SK-N-SH (cell line): ENCODE data around the gene P3R3URF. TPM values are rescaled to one million over a fixed set of nuclear protein-coding genes. Genes with fewer than 3 reads are reported as not detected.

Experiments used
- CTCF ChIA-PET: fragments of 300-600, 350-600 bp; formaldehyde crosslinking; extraction: SDS; loops from one replicate; lab custom pipeline; 2021; lab: Yijun Ruan, JAX
- POLR2A ChIA-PET: fragments of 350-600 bp; sonication (Branson Sonifier 250); formaldehyde crosslinking; extraction: SDS; loops from one replicate; lab custom pipeline; 2020; ENCODE audit warnings: antibody characterized with exemption, inconsistent platforms; lab: Yijun Ruan, JAX
- DNase-seq: peaks from one replicate; pipeline ENCODE4 v3.0.0; 2012
- H2AFZ ChIP-seq: fragments of 200-600 bp; sonication (generic); 2 replicates; pipeline ENCODE4 v1.8.1; 2016; ENCODE audit warnings: antibody characterized with exemption, mild to moderate bottlenecking, low read depth
- H3F3A ChIP-seq: fragments of 200-600 bp; sonication (generic); replicated peaks from 2 replicates; pipeline ENCODE3; 2016; ENCODE audit warnings: antibody characterized with exemption, mild to moderate bottlenecking; ENCODE audit not compliant: insufficient read depth
- H3K27ac ChIP-seq, 2 experiments: fragments of 200-500 bp in 1 of 2; fragments of 200-600 bp in 1 of 2; sonication (Bioruptor generic) in 1 of 2; sonication (generic), shearing (Covaris generic) in 1 of 2; 2 replicates each; pipeline versions ENCODE4 v1.5.1 to v1.6.1; 2014 to 2016; ENCODE audit warnings: low read depth in 2 of 2, inconsistent platforms in 1 of 2, low read length in 1 of 2, mild to moderate bottlenecking in 1 of 2, mixed read lengths in 1 of 2
- H3K27me3 ChIP-seq: fragments of 200-600 bp; sonication (generic), shearing (Covaris generic); 2 replicates; pipeline ENCODE4 v1.6.1; 2016; ENCODE audit warnings: mixed run types; ENCODE audit not compliant: insufficient read depth
- H3K36me3 ChIP-seq, 2 experiments: fragments of 200-500 bp in 1 of 2; fragments of 200-600 bp in 1 of 2; sonication (Bioruptor generic) in 1 of 2; sonication (generic) in 1 of 2; replicated peaks in 1 of 2; 2 replicates each; pipeline versions ENCODE3 to v1.5.1; 2014 to 2016; ENCODE audit warnings: low read length in 1 of 2, mild to moderate bottlenecking in 1 of 2; ENCODE audit not compliant: insufficient read depth in 2 of 2, control insufficient read depth in 1 of 2
- H3K4me1 ChIP-seq, 2 experiments: fragments of 200-500 bp in 1 of 2; fragments of 200-600 bp in 1 of 2; sonication (Bioruptor generic) in 1 of 2; sonication (generic), shearing (Covaris generic) in 1 of 2; 2 replicates each; pipeline versions ENCODE4 v1.5.1 to v1.6.1; 2014 to 2016; ENCODE audit warnings: low read depth in 1 of 2, low read length in 1 of 2, mixed run types in 1 of 2; ENCODE audit not compliant: insufficient read depth in 2 of 2, control insufficient read depth in 1 of 2
- H3K4me2 ChIP-seq: fragments of 200-600 bp; sonication (generic), shearing (Covaris generic); 2 replicates; pipeline ENCODE4 v1.6.1; 2017; ENCODE audit warnings: mixed run types
- H3K4me3 ChIP-seq, 2 experiments: fragments of 200-500 bp in 1 of 2; fragments of 200-600 bp in 1 of 2; sonication (Bioruptor generic) in 1 of 2; sonication (generic), shearing (Covaris generic) in 1 of 2; 2 replicates each; pipeline versions ENCODE4 v1.5.1 to v1.8.1; 2014 to 2016; ENCODE audit warnings: low read depth in 2 of 2, inconsistent platforms in 1 of 2, low read length in 1 of 2, mild to moderate bottlenecking in 1 of 2, mixed read lengths in 1 of 2, moderate library complexity in 1 of 2
- H3K79me2 ChIP-seq: fragments of 200-600 bp; sonication (generic); 2 replicates; pipeline ENCODE4 v1.8.1; 2017; ENCODE audit warnings: mild to moderate bottlenecking; ENCODE audit not compliant: insufficient read depth
- H3K9ac ChIP-seq: fragments of 200-600 bp; sonication (generic); 2 replicates; pipeline ENCODE4 v1.6.1; 2017; ENCODE audit warnings: mixed run types
- H3K9me2 ChIP-seq: fragments of 200-600 bp; sonication (generic); 2 replicates; pipeline ENCODE4 v1.6.1; 2017; ENCODE audit warnings: mixed run types
- H3K9me3 ChIP-seq: fragments of 200-600 bp; sonication (generic); 2 replicates; pipeline ENCODE4 v1.6.1; 2017; ENCODE audit warnings: mixed run types, mild to moderate bottlenecking, moderate library complexity
- H4K20me1 ChIP-seq: fragments of 200-600 bp; sonication (generic); 2 replicates; pipeline ENCODE4 v1.6.1; 2017; ENCODE audit warnings: mild to moderate bottlenecking, mixed run types; ENCODE audit not compliant: insufficient read depth
- CHD2 ChIP-seq: fragments of 150-350 bp; IDR thresholded peaks from 2 replicates; pipeline ENCODE4 v1.6.1; 2018; ENCODE audit warnings: low read length; ENCODE audit not compliant: partially characterized antibody
- ELF1 ChIP-seq: IDR thresholded peaks from 2 replicates; pipeline ENCODE4 v1.4.0; 2012
- EZH2phosphoT487 ChIP-seq: fragments of 200-600 bp; sonication (generic); IDR thresholded peaks from 2 replicates; pipeline ENCODE4 v1.6.1; 2017; ENCODE audit warnings: low read depth, mixed run types, mild to moderate bottlenecking, antibody characterized with exemption, moderate library complexity, borderline replicate concordance
- FOSL2 ChIP-seq: IDR thresholded peaks from 2 replicates; pipeline ENCODE4 v1.4.0; 2012; ENCODE audit warnings: low read depth, mild to moderate bottlenecking, moderate library complexity, borderline replicate concordance
- FOXM1 ChIP-seq: IDR thresholded peaks from 2 replicates; pipeline ENCODE4 v1.4.0; 2012; ENCODE audit warnings: low read depth, mild to moderate bottlenecking
- IRF3 ChIP-seq: fragments of 150-350 bp; IDR thresholded peaks from 2 replicates; pipeline ENCODE4 v1.6.1; 2016; ENCODE audit warnings: mild to moderate bottlenecking, low read depth, low read length
- MAX ChIP-seq: IDR thresholded peaks from 2 replicates; pipeline ENCODE4 v1.4.0; 2012; ENCODE audit warnings: low read depth
- MXI1 ChIP-seq: IDR thresholded peaks from 2 replicates; pipeline ENCODE4 v1.6.1; 2012; ENCODE audit warnings: mild to moderate bottlenecking, low read depth, low read length, improper control_type of control experiment
- NFIC ChIP-seq: IDR thresholded peaks from 2 replicates; pipeline ENCODE4 v1.4.0; 2012; ENCODE audit warnings: borderline replicate concordance
- NRF1 ChIP-seq: IDR thresholded peaks from 2 replicates; pipeline ENCODE4 v1.6.1; 2012; ENCODE audit warnings: low read depth, mild to moderate bottlenecking, low read length
- POLR2AphosphoS5 ChIP-seq: IDR thresholded peaks from 2 replicates; pipeline ENCODE4 v1.6.1; 2012; ENCODE audit warnings: low read depth, low read length
- RAD21 ChIP-seq: IDR thresholded peaks from 2 replicates; pipeline ENCODE4 v1.6.1; 2012; ENCODE audit warnings: mild to moderate bottlenecking, low read length
- RCOR1 ChIP-seq: fragments of 150-350 bp; IDR thresholded peaks from 2 replicates; pipeline ENCODE4 v1.6.1; 2017; ENCODE audit warnings: antibody characterized with exemption, low read length
- REST ChIP-seq: IDR thresholded peaks from 2 replicates; pipeline ENCODE4 v1.6.1; 2012; ENCODE audit warnings: mild to moderate bottlenecking, low read depth, low read length, moderate library complexity
- RFX5 ChIP-seq: IDR thresholded peaks from 2 replicates; pipeline ENCODE4 v1.6.1; 2012; ENCODE audit warnings: mild to moderate bottlenecking, improper control_type of control experiment, low read length
- SIN3A ChIP-seq: IDR thresholded peaks from 2 replicates; pipeline ENCODE4 v1.6.1; 2012; ENCODE audit warnings: low read depth, mild to moderate bottlenecking, low read length, moderate library complexity, borderline replicate concordance
- TCF12 ChIP-seq: IDR thresholded peaks from 2 replicates; pipeline ENCODE4 v1.4.0; 2012
- YY1 ChIP-seq: IDR thresholded peaks from 2 replicates; pipeline ENCODE4 v1.4.0; 2012; ENCODE audit warnings: low read depth, mild to moderate bottlenecking
- ZBTB33 ChIP-seq: IDR thresholded peaks from 2 replicates; pipeline ENCODE4 v1.4.0; 2012; ENCODE audit warnings: low read depth, borderline replicate concordance
- WGBS: methylation state at CpG from one replicate; pipeline ENCODE4 v1.1.6; 2017; ENCODE audit warnings: low lambda C conversion rate; 5-methylcytosine and 5-hydroxymethylcytosine counted together
- polyA plus RNA-seq, 3 experiments: library from polyadenylated mRNA; depleted of rRNA; stranded (reverse); fragments of >200 nt; gene quantifications; 2 replicates each; pipeline ENCODE4 v1.2.3, GENCODE V29; 2012

The P3R3URF gene
- polyA plus RNA-seq, 1 of the 3 experiments (the other 2 are of a cell fraction): not detected

- Histone ChIP-seq H3K4me3 (peak overlapping the region; percentile 74 to 99), H4K20me1 (no peaks in the 10 kb centered on the region), H3K9me2 (no peaks in the 10 kb centered on the region), H3K4me2 (peak overlapping the region; percentile 85), H3F3A (peaks cover 16% of the 10 kb centered on the region), H3K36me3 (no peaks in the 10 kb centered on the region), H3K9ac (peak overlapping the region; percentile 96), H3K27ac (peak overlapping the region; percentile 98 to 100), H2AFZ (peak overlapping the region; percentile 88), H3K9me3 (no peaks in the 10 kb centered on the region), H3K79me2 (peaks cover 31% of the 10 kb centered on the region), H3K27me3 (no peaks in the 10 kb centered on the region), H3K4me1 (peaks cover 15 to 22% of the 10 kb centered on the region in 2 experiments; a peak in 2 of 4 replicates)
- POLR2A ChIA-PET: no interaction called here
- CTCF ChIA-PET: no interaction called here
- WGBS: 1% methylated on average over 13 of the region's 22 CpGs
- peak; percentile 79 for DNase-seq
- TF ChIP-seq REST: 0 out of 2 replicates have a peak, but pooled peaks have one; percentile 2
- no peak for TF ChIP-seq FOXM1
- peak; percentile 9; the same call in 1 of the 2 replicates for TF ChIP-seq RAD21
- peak; percentile 27; the same call in 1 of the 2 replicates for TF ChIP-seq RFX5
- no peak for TF ChIP-seq RCOR1
- TF ChIP-seq ELF1: no peak
- peak; percentile 35; the same call in 1 of the 2 replicates for TF ChIP-seq IRF3
- TF ChIP-seq POLR2AphosphoS5: peak; percentile 38; the same call in 1 of the 2 replicates
- 0 out of 2 replicates have a peak, but pooled peaks have one; percentile 21 for TF ChIP-seq SIN3A
These were observed 43.1 kb downstream of the P3R3URF start for GRCh38 chr1:46133181-46133658.

GRCh38 chr1:46132529-46133180 is 43.6 kb downstream of the P3R3URF start, which contains the start of gene PIK3R3:
Gene PIK3R3 (minus strand): TSS chr1:46132629. CDS start chr1:46131952, 677 bp downstream.
- Histone ChIP-seq H3K9me3 (no peaks in the 10 kb centered on the region), H3K4me3 (peak within 1 kb of the TSS; percentile 80 to 99), H2AFZ (peak within 1 kb of the TSS; percentile 89), H3K79me2 (peaks cover 37% of the 10 kb centered on the region), H4K20me1 (no peaks in the 10 kb centered on the region), H3K27me3 (no peaks in the 10 kb centered on the region), H3K27ac (peak within 1 kb of the TSS; percentile 98 to 100), H3K36me3 (no peaks in the 10 kb centered on the region), H3K4me2 (peak within 1 kb of the TSS; percentile 85), H3K9ac (peak within 1 kb of the TSS; percentile 96), H3F3A (peaks cover 16% of the 10 kb centered on the region), H3K9me2 (no peaks in the 10 kb centered on the region), H3K4me1 (peaks cover 13 to 22% of the 10 kb centered on the region in 2 experiments; a peak in 2 of 4 replicates)
- POLR2A ChIA-PET: interaction anchor here (0.6 to 1.7 kb wide), 11 partner anchors 9 to 227 kb away, joined by 3 to 9 read pairs (median 3); partner anchors contain the start of gene POMGNT1
- DNase-seq: peak; percentile 94
- WGBS: 0% methylated on average over 23 of the region's 55 CpGs
- CTCF ChIA-PET: interaction anchor here (0.7 to 1.8 kb wide), 4 partner anchors 16 to 93 kb away, joined by 3 to 10 read pairs (median 4); no protein-coding TSS in a partner anchor
- no peak for TF ChIP-seq EZH2phosphoT487
- peak; percentile 49; the same call in 1 of the 2 replicates for TF ChIP-seq MXI1
- TF ChIP-seq YY1: peak; percentile 64
- TF ChIP-seq ZBTB33: 0 out of 2 replicates have a peak, but pooled peaks have one; percentile 33
- TF ChIP-seq TCF12: peak; percentile 30; the same call in 1 of the 2 replicates
- TF ChIP-seq CHD2: peak; percentile 19
- TF ChIP-seq SIN3A: peak; percentile 96
- TF ChIP-seq FOSL2: no peak
- peak; percentile 88 for TF ChIP-seq NFIC
- TF ChIP-seq NRF1: peak; percentile 66
- TF ChIP-seq FOXM1: peak; percentile 70
- peak; percentile 99 for TF ChIP-seq MAX
